Measurements from ENCODE around the gene DUSP15.
"Not testable (repeated sequence)": the region's sequence is repeated elsewhere in the genome, so short reads cannot be mapped to it uniquely, and the experiment has no call there.

Gene DUSP15, protein sequence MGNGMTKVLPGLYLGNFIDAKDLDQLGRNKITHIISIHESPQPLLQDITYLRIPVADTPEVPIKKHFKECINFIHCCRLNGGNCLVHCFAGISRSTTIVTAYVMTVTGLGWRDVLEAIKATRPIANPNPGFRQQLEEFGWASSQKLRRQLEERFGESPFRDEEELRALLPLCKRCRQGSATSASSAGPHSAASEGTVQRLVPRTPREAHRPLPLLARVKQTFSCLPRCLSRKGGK

DNA sequence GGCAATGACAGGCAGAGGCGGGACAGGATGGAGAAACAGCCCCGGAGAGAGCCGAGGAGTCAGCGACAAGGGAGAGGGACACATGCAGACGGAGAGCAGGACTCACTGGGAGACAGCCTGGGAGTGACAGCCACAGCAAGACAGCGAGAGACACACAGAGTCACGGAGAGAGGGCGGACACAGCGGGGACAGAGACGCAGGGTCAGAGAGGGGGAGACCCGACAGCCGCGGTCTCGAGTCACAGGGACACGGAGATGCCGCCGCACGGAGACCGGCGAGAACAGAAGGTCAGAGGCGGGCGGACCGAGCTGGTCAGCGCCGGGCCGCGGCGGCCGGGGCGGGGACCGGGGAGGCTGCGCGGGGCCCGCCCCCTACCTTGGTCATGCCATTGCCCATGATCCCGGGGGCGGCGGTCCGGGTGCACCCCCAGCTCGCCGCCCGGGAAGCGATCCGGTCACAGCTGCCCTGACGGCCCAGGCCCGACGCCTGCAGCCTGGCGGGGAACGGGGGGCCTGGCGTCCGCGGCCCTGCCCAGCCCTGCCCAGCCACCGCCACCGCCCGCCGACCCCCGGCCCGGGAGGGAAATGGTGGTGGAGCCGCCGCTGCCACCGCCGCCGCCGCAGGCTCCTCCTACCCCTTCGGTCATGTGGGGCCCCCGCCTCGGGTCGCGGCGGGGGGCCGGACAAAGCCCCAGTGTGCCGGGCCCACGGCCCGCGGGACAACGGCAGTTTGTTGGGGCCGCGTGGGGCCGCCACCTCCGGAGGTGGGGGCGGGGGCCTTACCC lies at the start of gene DUSP15, which contains the start of gene TTLL9:
Gene DUSP15, minus strand, starts transcription at position 586 of the 784 bp plus-strand sequence. Its CDS starts 190 bp downstream, at position 396.
Gene TTLL9, plus strand, starts transcription at position 693 of the 784 bp plus-strand sequence. CDS start 493 bp downstream, outside the sequence.
- DNase-seq (ENCODE audit: low read depth): no peak

DNA sequence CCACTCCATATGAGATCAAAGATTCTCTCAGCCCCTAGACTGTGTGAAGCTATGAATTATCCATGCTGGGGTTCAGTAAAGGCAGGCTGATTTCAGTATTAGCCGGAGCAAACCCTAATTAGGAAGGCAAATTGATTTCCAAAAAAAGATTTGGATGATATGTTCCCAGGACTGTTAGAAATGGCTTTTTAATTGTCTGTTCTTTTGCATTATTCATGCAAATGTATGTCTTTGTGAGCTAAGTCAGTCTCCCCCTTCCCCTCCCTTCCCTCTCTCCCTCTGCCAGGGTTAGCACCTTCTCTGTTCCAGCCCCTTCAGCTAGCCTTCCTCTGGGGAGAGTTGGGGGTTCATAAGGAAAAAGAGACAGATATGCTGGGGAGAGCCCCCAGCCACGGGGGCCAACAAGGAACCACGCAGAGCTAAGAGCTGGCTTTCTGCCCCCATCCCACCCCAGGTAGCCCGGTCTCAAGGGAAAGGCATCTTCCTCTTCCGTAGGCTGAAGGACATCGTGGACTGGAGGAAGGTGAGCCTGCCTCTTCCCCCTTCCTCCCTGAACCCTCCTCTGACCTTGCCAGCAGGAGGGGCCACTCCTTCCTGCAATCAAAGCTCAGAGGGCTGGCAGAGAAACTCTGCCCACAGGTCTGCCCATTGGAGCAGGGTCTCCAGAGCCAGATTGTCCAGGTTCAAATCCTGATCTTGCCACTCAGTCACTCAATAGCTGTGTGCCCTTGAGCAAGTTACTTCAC lies 49.3 kb upstream of the DUSP15 start:
- no peak for DNase-seq (ENCODE audit: low read depth)

DNA sequence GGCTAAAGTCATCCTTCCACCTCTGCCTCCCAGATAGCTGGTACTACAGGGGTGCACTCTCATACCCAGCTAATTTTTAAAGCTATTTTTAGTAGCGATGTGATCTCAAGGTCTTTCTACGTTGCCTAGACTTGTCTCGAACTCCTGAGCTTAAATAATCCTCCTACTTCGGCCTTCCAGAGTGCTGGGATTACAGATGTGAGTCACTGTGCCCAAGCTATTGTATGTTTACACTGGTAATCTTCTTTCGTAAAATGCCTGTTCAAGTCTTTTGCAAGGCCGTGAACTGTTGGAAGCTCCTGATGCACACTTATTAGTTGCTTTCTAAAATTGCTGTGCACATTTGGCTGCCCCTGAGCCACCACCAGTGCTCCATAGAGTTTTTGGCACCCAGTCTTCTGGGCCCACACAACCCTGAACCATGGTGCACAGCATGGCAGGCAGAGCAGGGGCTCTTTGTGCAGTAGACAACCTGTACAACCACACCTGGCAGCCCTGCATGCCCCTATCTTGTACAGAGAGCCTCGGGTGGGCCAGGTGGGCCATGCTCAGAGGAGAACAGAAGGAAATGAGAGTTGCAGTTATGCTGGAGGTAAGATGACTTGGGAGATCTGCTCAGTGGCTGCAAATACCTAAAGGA lies 48.3 kb upstream of the DUSP15 start:
- no peak for DNase-seq (ENCODE audit: low read depth)

DNA sequence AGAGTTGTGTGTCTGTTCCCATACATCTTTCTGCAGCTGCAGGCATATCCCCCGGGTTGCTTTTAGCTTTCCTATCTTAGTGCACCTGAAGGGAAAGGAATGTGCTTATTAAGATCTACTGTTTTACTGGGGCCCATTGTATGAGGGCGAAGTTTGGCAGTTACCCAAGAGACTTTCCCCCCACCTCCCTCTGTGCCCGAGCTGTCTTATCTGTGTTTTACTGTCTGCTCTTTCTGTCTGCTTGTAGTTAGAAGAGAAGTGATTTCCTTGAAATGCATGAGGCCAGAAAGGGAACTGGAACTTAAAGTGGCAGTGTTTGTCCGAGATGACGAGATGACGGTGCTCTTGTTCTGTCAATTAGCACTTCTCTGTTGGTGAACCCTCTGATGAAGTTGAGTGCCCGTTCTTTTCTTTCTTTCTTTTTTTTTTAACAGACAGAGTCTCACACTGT lies 47.7 kb upstream of the DUSP15 start:
- not testable (repeated sequence) for DNase-seq (ENCODE audit: low read depth)

DNA sequence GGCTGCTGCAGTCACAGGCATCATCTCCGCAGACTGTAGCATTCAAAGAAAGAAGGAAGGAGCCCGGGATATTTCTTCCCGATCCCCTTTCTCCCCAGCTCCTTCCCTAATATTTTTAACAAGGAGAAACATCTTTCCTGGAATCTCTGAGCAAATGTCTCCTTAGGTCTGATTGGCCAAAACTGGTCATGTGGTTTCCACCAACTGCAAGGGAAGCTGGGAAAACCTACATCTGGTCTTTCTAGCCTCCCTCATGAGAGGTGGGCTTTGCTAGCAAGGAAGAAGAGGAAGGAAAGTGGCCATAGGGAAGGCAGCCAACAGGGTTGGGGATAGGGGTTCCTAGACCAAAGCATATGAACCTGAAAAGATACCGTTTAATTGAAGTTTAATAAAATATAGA lies 46.4 kb upstream of the DUSP15 start:
- DNase-seq (ENCODE audit: low read depth): no peak

DNA sequence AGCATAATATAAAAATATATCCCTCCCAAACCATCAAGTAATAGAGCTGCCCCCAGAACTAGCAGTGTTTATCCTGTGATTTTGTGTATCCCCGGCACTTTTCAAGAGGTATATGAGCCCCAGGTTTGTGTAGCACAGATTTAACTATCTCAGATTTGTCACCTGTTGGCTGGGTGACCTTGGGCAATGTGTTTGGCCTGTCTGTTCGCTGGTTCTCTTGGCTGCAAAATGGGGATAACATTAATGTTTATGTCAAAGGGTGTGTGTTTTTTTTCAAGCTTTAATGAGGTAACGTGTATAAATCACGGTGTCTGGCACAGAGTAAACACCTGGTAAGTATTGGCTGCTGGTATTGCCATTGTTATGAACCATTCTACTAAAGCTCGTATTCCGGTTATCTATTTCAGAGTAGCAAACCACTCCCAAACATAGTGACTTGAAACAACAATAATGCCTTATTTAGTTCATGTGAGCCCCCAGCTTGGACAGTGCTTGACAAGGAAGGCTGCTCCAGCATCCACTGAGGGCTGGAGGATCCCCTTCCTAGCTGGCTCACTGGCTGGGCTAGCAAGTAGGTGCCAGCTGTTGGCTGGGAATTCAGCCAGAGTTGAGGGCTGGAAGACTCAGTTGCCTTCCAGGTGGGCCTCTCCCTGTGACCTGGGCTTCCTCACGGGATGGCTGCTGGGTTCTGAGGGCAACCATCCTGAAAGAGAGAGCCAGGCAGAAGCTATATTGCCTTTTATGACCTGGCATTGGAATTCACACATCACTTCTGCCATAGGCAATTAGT lies 45.4 kb upstream of the DUSP15 start:
- DNase-seq (ENCODE audit: low read depth): no peak

DNA sequence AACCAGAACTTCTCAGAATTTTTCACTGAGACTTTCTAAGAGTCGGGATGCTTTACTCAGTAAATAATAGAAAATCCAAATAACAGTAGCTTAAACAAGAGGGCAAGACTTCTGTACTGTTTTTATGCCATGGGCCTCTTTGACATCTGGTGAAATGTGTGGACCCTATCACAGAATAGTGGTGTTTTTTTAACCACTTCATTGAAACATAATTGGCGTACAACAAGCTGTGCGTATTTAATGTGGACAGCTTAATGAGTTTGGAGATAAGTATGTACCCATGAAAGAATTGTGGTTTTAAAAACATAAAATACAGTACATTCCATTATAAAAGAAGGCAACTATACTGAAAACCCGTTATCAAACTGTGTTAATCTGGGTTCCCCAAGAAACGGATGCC lies 43.8 kb upstream of the DUSP15 start:
- no peak for DNase-seq (ENCODE audit: low read depth)

DNA sequence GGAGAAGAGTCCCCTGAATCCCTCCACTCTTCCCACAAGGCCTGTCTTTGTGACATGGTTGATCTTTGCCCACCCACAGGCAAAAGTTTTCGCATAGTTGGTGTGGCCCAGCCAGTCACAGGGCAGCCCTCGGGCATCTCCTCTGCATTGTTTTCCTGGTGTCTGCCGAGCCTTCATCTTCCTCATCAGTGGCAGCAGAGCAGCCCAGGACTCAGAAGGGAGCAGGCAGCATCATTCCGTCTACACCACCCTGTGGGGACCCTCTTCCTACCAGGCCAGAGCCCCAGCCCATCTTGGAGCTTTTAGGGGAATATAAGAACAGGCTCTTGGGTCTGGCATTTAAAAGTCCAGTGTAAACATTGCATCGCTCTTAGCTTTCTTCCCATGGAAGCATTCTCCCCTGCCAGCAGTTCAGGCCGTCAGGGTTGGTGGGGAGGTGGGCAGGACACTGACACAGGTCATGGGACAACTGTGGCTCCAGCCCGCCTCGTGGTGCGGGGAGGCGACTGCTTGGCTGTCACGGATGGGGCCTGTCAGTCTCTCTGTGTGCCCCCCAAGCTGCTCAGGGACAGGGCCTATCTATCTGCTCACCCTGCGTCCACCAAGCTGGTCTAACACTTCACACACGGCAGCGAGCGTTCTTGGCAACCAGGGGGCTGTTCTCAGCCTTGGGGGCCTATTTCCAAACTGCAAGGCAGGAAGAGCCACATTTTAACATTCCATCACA lies 43.3 kb upstream of the DUSP15 start:
- DNase-seq (ENCODE audit: low read depth): no peak

DNA sequence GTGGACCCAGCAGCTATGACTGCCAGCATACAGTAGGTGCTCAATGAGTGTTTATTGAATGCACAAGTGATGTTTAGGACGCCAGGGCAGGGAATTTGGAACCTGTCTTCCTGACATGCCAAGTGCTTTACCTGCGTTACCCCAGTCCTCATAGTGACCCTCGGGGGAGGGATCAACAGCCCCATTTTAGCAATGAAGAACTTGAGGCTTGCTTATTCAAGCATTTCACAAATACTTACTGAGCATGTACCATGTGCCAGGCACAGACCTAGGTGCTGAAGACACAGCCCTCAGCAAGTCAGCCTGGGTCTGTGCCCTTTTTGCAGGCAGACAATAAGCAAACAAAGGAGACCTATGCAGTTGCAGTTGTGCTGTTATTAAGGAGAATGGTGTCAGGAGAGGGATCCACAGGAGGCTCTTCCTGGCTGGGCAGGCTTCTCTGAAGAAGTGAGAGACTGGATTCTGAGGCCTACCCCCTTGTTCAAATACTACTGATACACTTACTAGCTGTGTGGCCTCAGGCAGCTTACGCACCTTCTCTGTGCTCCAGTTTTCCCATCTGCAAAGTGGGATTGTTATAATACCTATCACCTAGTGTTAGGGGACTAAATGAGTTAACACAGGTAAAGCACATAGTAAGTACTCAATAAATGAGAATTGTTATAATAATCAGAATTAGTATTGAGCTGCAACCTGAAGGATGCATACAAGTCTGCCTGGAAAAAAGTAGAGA lies 39.9 kb upstream of the DUSP15 start:
- DNase-seq (ENCODE audit: low read depth): no peak

DNA sequence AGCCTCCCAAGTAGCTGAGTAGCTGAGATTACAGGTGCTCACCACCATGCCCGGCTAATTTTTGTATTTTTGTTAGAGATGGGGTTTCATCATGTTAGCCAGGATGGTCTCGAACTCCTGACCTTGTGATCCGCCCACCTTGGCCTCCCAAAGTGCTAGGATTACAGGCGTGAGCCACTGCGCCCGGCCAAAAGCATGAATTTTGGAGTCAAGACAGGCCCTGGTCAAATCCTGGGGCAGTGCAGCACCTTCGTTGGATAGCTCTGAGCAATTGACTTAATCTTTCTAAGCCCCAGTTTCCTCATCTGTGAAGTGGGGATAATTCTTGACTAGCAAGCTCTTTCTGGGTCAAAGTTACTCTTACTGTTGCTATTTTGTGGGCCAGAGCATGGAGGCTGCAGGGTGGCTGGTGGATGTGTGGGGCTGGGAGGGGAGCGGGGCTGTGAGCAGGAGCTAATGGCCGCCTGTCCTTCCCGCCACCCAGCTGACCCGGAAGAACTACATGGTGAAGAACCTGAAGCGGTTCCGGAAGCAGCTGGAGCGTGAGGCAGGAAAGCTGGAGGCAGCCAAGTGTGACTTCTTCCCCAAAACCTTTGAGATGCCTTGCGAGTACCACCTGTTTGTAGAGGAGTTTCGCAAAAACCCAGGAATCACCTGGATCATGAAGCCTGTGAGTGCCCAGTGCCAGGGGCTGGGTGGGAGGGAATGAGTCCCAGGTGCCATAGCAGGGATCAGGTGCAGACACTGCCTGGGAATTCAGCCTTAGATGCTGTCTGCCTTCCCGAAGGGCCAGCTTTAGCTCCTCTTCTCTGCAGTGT lies 39.1 kb upstream of the DUSP15 start:
- no peak for DNase-seq (ENCODE audit: low read depth)

DNA sequence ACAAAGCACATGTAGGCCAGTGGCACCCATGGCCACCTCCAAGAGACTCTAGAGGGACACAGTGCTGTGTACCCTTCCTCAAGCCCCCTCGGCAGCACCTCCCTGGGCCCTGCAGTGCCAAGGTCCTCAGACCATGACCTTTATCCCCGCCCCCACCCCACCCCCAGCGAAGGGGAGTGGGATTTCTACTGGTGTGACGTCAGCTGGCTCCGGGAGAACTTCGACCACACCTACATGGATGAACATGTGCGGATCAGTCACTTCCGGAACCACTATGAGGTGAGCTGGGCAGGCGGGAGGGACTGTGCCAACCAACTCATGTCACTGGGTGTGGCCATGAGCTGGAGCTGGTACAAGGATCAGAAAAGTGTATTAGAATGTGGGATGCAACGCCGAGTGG lies 38.1 kb upstream of the DUSP15 start:
- no peak for DNase-seq (ENCODE audit: low read depth)

DNA sequence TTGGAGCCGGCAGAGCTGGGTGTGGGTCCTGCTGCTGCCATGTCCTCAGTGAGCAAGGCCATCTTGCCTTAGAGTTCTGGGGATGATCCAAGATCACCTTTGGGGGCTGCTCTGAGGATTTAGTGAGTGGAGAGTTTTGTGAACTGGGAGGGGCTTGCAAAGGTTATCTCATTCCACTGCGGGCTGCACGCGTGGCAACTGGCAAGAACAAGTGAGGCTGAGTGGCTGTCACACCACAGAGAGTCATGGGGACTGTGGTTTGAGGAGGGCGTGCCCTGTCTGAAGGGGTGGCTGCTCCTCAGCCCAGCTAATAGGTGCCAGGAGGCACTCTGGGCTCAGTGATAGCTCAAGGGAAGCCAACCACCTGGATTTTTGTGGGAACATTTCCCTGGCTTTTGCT lies 37.7 kb upstream of the DUSP15 start:
- no peak for DNase-seq (ENCODE audit: low read depth)

DNA sequence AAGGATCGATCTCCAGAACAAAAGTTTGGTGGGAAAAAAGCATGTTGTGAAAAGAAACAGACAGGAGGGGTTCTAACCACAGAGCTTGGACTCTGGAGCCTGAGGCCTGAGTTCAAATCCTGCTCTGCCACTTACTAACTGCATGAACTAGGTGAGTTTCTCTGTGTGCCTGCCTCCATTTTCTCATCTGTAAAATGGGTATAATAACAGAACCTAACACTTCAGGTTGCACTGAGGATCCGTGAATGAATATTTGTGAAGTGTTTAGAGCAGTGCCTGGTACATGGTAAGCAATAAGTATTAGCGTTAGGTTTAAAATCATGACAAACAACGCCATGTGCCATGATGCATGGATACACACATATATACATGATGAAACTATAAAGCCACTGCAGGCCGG lies 36.7 kb upstream of the DUSP15 start:
- DNase-seq (ENCODE audit: low read depth): no peak

DNA sequence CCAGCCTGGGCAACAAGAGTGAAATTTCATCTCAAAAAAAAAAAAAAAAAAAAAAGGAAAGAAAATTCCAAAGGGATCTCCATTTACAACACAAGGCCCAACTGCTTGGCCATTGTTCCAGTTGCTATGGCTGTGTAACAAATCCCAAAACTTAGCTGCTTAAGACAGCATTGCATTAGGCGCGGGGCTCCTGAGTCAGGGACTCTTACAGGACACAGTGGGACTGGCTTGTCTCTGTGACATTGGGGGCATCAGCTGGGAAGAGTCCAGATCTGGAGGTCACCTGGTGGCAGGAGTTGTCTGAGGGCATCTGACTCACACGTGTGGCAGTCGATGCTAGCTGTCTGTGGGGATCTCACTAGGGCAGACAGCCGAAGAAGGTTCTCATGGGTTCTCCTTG lies 35.7 kb upstream of the DUSP15 start:
- no peak for DNase-seq (ENCODE audit: low read depth)

DNA sequence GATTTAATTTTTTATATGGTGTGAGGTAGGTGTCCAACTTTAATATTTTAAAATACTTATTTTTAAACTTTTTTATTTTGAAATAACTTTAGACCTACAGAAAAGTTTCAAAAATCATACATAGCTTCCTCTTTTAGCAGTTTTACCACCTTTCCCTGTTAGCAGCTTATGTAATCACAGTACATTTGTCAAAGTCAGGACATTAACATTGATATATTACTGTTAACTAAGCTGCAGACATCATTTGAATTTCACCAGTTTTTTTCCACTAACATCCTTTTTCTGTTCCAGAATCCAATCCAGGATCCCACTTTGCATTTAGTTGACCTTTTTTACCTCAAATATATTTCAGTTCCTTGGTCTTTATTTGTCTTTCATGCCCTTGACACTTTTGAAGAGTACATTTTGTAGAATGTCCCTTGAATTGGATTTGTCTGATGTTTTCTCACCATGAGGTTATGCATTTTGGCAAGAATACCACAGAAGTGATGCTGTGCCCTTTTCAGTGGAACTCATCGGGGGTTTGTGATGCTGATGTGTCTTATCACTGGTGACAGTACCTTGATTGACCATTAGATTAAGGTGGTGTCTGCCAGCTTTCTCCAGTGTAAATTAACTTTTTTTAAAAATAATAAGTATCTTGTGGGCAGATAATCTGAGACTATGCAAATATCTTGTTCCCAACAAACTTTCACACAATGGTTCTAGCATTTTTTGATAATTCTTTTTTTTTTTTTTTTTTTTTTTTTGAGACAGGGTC lies 33.5 kb upstream of the DUSP15 start:
- no peak for DNase-seq (ENCODE audit: low read depth)

DNA sequence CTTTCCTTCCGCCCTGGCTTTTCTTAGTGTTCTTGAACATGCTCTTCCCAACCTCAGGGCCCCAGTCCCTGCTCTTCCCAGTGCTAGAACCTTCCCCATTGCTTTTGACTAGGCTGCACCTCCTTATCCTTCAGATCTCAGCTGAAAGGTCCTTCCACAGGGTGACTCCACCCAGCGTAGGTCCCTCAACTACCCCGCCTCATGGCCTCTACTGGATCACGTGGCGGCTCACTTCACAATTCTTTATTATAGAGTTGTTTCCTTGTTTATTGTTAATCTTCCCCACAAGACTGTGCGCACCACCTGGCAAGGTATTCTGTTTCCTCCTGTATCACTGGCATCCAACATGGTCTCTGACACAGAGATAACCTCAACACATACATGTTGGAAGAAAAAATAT lies 31.3 kb upstream of the DUSP15 start:
- no peak for DNase-seq (ENCODE audit: low read depth)

DNA sequence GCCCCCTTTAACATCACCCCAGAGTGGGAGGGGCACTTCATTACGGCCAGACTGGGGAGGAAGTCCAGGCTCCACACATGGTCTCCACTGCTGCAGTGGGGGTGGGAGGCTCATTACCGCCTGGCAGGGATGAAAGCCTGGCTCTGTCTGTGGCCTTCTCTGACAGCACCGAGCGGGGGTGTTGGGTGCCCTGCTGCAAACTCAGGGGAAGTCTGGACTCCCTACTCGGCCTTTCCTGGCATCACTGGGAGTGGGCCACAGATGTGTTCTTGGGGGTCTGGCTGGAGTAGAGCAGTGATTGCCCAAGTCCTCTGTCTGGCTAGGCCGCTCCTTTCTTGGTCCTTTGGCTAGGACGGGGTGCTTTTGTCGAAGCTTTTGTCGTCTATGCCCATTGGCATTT lies 27.2 kb upstream of the DUSP15 start:
- no peak for DNase-seq (ENCODE audit: low read depth)

DNA sequence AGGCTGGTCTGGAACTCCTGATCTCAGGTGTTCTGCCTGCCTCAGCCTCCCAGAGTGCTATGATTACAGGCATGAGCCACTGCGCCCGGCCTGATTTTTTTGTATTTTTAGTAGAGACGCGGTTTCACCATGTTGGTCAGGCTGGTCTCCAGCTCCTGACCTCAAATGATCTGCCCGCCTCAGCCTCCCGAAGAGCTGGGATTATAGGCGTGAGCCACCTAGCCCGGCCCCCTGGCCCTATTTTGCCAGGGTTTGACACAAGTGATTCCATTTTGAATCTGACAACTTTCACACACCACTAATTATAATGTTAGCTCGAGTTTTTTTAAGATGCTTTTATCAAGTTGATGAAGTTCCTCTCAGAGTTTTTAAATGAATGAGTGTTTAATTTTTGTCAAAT lies 25.7 kb upstream of the DUSP15 start:
- no peak for DNase-seq (ENCODE audit: low read depth)
